ENCODE results near the gene AGBL3.
A peak's percentile ranks its signal among the peaks of the same experiment; 100 is the strongest.

Gene AGBL3

GRCh38 chr7:134986363-134987251 is at the start of gene AGBL3:
Gene AGBL3, plus strand, starts transcription at chr7:134986508. Its CDS starts 1,426 bp downstream, at chr7:134987934.
- DNase-seq (ENCODE audit: low spot score): peak; percentile 91

- DNase-seq (ENCODE audit: low spot score): no peak
Measured at GRCh38 chr7:134936893-134937510, 49.3 kb upstream of the AGBL3 start.

- no peak for DNase-seq (ENCODE audit: low spot score)
Measured at GRCh38 chr7:134938141-134938540, 48.2 kb upstream of the AGBL3 start.

- DNase-seq (ENCODE audit: low spot score): no peak
Measured at GRCh38 chr7:134939136-134939535, 47.2 kb upstream of the AGBL3 start.

GRCh38 chr7:134940729-134941128 is 45.6 kb upstream of the AGBL3 start:
- DNase-seq (ENCODE audit: low spot score): no peak

- DNase-seq (ENCODE audit: low spot score): no peak
Measured at GRCh38 chr7:134941185-134941900, 45.0 kb upstream of the AGBL3 start.

- DNase-seq (ENCODE audit: low spot score): no peak
Measured at GRCh38 chr7:134941952-134942351, 44.4 kb upstream of the AGBL3 start.

- no peak for DNase-seq (ENCODE audit: low spot score)
Measured at GRCh38 chr7:134942690-134943466, 43.4 kb upstream of the AGBL3 start.

GRCh38 chr7:134943785-134944400 is 42.4 kb upstream of the AGBL3 start:
- no peak for DNase-seq (ENCODE audit: low spot score)

- DNase-seq (ENCODE audit: low spot score): no peak
Measured at GRCh38 chr7:134945691-134946090, 40.6 kb upstream of the AGBL3 start.

- no peak for DNase-seq (ENCODE audit: low spot score)
Measured at GRCh38 chr7:134946260-134946659, 40.0 kb upstream of the AGBL3 start.

GRCh38 chr7:134947329-134947728 is 39.0 kb upstream of the AGBL3 start:
- DNase-seq (ENCODE audit: low spot score): no peak

GRCh38 chr7:134947831-134948230 is 38.5 kb upstream of the AGBL3 start:
- no peak for DNase-seq (ENCODE audit: low spot score)

GRCh38 chr7:134948246-134948645 is 38.1 kb upstream of the AGBL3 start:
- no peak for DNase-seq (ENCODE audit: low spot score)

- no peak for DNase-seq (ENCODE audit: low spot score)
Measured at GRCh38 chr7:134948736-134949135, 37.6 kb upstream of the AGBL3 start.

GRCh38 chr7:134949171-134949570 is 37.1 kb upstream of the AGBL3 start:
- DNase-seq (ENCODE audit: low spot score): no peak

- peak; percentile 43 for DNase-seq (ENCODE audit: low spot score)
Measured at GRCh38 chr7:134954197-134955082, 31.9 kb upstream of the AGBL3 start.

- DNase-seq (ENCODE audit: low spot score): no peak
Measured at GRCh38 chr7:134957005-134957404, 29.3 kb upstream of the AGBL3 start.

GRCh38 chr7:134959810-134960209 is 26.5 kb upstream of the AGBL3 start:
- no peak for DNase-seq (ENCODE audit: low spot score)

GRCh38 chr7:134962270-134962780 is 24.0 kb upstream of the AGBL3 start:
- no peak for DNase-seq (ENCODE audit: low spot score)

Measured in CD4-positive, alpha-beta T cell treated with Interleukin-2 at 100 ng/mL for 4 hours (primary cell).